HepG2 (cell line): Measurements from ENCODE around the gene C10orf120.

Source experiments
- CHD2 ChIP-seq: IDR thresholded peaks from 2 replicates; pipeline ENCODE4 v1.6.1; 2011; ENCODE audit warnings: low read depth, low read length, improper control_type of control experiment
- CTCF ChIP-seq: sonication (generic); formaldehyde crosslinking; IDR thresholded peaks from 2 replicates; pipeline ENCODE4 v1.5.0; 2020; ENCODE audit warnings: mild to moderate bottlenecking, missing genetic modification reagents, moderate library complexity
- ETS1 ChIP-seq: sonication (generic); formaldehyde crosslinking; IDR thresholded peaks from 2 replicates; pipeline ENCODE4 v1.4.0; 2020; ENCODE audit warnings: missing genetic modification reagents
- HDAC6 ChIP-seq: fragments of 200-600 bp; sonication (generic); IDR thresholded peaks from 2 replicates; pipeline ENCODE4 v1.7.0; 2017; ENCODE audit warnings: mild to moderate bottlenecking, antibody characterized with exemption, low read length, low read depth
- MBD4 ChIP-seq: IDR thresholded peaks from 2 replicates; pipeline ENCODE4 v1.6.1; 2012; ENCODE audit warnings: low read length, inconsistent platforms, borderline replicate concordance
- NFAT5 ChIP-seq: sonication (generic); formaldehyde crosslinking; IDR thresholded peaks from 2 replicates; pipeline ENCODE4 v1.4.0; 2020; ENCODE audit warnings: missing genetic modification reagents
- POLR2A ChIP-seq, 2 experiments: IDR thresholded peaks; 2 replicates each; pipeline ENCODE4 v1.6.1; 2011; ENCODE audit warnings: low read depth in 2 of 2, low read length in 2 of 2, mild to moderate bottlenecking in 1 of 2, moderate library complexity in 1 of 2; ENCODE audit not compliant: insufficient read depth in 1 of 2
- PPARG ChIP-seq: conservative IDR thresholded peaks from 2 replicates; pipeline ENCODE4 v1.6.1; 2016; ENCODE audit warnings: missing biosample characterization, missing genetic modification reagents
- SALL2 ChIP-seq: sonication (generic); formaldehyde crosslinking; IDR thresholded peaks from 2 replicates; pipeline ENCODE4 v1.8.1; 2023; ENCODE audit warnings: mild to moderate bottlenecking, missing genetic modification reagents, inconsistent platforms
- ZBTB1 ChIP-seq: sonication (generic); formaldehyde crosslinking; IDR thresholded peaks from 2 replicates; pipeline ENCODE4 v1.4.0; 2020; ENCODE audit warnings: missing genetic modification reagents, borderline replicate concordance
- ZBTB33 ChIP-seq: sonication (generic); formaldehyde crosslinking; IDR thresholded peaks from 2 replicates; pipeline ENCODE4 v1.4.0; 2020; ENCODE audit warnings: missing genetic modification reagents
- ZFP1 ChIP-seq: IDR thresholded peaks from 2 replicates; pipeline ENCODE4 v1.6.1; 2016
- ZNF275 ChIP-seq: sonication (generic); formaldehyde crosslinking; IDR thresholded peaks from 2 replicates; pipeline ENCODE4 v1.8.0; 2022; ENCODE audit warnings: missing genetic modification reagents, mild to moderate bottlenecking, inconsistent platforms, borderline replicate concordance
- ZSCAN29 ChIP-seq: sonication (generic); formaldehyde crosslinking; conservative IDR thresholded peaks from 2 replicates; pipeline ENCODE4 v1.4.0; 2020; ENCODE audit warnings: mild to moderate bottlenecking, missing genetic modification reagents

GRCh38 chr10:122702275-122702674, 2.6 kb upstream of the C10orf120 start:
- TF ChIP-seq ZSCAN29 (CRISPR knock-in tag) (no peak), PPARG (no peak), POLR2A (IDR thresholded peaks at IDR 0.05; ENCODE audit: insufficient read depth in 1 of 2, low read depth in 2 of 2, low read length in 2 of 2) (no peak), MBD4 (no peak), ZFP1 (CRISPR knock-in tag) (no peak), ZBTB33 (CRISPR knock-in tag) (no peak), CTCF (CRISPR knock-in tag) (no peak), ZNF275 (CRISPR knock-in tag) (no peak), ZBTB1 (no peak), ETS1 (CRISPR knock-in tag) (no peak), SALL2 (no peak), CHD2 (no peak), HDAC6 (no peak), NFAT5 (no peak)
